IPS DF 4.7 (cell line): ENCODE data around the gene CNMD.

Source experiments
- DNase-seq: peaks from one replicate; pipeline ENCODE4 v3.0.0-alpha.2; 2013; ENCODE audit warnings: low spot score; ENCODE audit errors: extremely low read depth

CNMD gene

DNA sequence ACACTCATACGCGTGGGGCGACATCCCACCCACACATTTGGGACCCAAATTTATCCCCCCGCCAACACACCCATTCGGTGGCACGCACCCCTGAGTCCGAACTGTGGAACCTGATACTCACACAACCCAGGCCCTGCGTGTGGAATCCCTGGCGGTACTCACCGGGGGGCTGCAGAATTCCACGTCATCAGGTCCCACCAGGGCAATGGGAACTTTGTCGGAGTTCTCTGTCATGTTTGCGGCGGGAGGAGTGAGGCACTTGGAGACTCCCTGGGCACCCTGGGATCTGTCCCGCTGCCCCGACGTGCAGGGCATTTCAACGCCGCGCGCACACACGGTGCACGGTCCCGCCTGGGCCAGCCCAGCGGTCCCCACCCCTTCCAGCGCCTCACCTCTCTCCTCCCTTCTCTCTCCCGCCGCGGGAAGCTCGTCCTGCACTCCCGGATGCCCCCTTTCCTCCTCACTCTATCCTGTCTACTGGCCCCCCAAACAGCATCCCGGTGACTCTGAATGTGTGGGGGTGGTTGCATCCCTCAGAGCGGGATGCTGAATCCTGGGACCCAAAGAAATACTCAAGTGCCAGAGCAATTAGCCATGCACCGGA lies at the start of gene CNMD:
CNMD (minus strand) TSS at position 353 of the 604 bp plus-strand sequence; CDS start at position 234, 119 bp downstream.
- DNase-seq: no peak

DNA sequence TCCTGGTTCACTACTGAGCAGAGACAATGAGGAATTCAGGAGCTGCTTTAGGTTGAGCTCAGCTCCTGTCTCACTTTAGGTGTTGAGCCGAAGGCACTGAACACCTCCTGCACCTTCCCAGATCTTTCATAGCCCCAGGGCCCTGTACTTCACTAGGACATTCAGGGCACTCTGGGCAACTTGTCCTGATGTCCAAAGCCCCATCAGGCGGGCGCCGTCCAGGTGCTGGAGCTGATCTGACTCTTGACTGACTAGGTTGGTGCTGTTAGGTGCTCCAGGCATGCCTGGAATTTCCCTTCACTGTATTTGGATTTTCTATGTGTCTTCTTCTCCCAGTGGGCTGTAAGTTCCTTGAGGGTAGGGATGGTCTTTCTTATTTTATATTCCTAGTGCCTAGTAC lies 48.4 kb upstream of the CNMD start:
- DNase-seq: no peak

DNA sequence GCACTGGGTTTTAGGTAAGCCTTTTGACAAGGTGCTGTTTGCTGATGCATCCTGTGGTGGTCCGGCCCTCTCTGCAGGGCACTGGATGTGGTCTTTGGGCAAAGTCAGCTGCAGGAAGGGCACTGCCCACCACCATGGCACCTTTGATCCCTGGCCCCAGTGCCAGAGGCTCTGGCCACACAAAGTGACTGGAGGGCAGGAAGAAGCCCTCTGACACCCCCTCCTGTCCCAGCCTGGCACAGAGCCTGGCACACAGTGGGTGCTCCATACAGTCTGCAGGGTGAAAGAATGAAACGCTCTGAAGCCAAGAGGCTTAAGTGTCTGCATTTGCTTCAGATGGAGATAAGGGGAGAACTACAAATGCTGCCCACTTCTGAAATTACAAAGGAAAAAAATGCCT lies 47.6 kb upstream of the CNMD start:
- no peak for DNase-seq

DNA sequence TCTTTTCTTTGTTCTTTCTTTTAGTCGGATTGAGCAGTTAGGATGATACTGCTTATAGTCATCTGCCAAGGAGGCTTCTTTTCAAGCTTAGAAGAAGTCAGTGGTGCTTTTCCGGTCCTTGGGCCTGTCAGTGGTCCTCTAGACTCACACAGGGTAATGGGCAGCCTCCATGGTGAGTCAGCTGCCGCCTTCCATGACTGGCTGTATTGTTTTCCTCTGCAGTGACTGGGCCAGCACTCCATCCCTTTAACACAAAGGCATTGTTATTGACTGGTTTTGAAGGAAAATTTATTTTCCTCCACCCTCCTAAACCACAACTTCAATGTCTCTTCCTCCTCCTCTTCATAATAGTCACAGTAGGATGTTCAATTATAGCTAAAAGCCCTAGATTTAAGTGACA lies 47.1 kb upstream of the CNMD start:
- DNase-seq: no peak

DNA sequence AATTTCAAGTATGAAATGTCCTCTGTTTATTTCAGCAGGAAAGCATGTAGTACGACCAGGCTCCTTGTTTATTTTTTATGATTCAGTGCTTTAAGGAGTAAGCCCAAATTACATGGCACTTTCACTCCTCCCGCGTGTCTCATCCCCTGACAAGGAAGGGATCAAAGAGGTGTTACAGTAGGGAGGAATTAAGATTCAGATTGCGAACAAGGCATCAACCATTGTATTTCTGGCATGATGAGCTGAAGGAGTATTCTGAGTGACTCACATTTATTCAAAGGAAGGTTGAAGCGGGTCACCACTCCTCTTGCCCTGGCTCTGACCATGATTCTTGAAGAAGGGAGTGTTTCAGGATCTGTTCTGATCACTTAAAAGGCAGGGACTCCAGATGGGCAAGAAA lies 46.1 kb upstream of the CNMD start:
- no peak for DNase-seq

DNA sequence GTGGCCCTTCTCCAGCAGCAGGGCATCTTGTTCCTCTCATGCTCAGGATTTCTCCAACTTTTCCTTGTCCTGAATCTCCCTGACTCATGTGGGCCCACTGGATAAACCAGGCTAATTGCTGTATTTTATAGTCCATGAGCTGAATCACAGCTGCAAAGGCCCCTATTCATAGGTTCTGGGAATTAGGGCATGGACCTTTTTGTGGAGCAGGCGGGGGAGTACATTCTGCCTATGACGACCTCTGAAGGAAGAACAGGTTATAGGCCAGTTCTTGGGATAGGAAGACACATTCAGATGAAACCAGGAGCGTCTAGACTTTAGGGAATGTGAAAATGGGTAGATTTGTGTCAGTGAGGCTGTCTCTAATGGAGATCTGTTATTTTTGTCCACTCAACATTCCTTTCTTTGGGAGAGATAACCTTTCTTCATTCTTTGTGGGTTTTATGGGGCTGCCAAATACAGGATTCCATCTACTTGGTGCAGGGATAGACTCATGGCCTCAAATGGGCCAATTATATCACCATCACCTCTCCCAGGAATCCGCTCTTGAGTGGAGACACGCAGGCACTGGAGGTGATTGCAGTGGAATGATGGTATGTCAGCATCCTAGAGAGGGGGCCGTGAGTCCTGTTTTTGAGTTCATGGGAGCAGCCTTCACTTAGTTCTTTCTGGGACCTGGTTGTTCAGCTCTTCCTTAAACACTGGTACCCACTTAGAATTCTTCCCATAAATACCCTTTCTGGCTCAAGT lies 45.1 kb upstream of the CNMD start:
- no peak for DNase-seq

DNA sequence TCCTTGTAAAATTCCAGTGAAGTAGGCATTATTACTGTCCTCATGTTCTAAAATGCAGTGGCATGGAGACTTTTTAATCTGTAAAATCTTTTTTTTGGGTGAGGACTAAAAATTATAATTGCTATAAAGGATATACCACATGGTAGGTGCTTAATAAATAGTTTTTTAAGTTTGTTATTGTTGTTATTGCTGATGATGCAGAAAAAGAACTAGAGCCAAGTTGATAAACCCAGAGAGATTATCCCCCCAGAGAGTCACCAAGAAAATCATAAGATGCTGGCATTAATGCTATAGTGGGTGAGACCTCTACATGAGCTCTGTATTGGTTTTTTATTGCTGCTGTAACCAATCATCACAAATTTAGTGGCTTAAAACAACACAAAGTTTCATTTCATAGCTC lies 44.3 kb upstream of the CNMD start:
- no peak for DNase-seq

DNA sequence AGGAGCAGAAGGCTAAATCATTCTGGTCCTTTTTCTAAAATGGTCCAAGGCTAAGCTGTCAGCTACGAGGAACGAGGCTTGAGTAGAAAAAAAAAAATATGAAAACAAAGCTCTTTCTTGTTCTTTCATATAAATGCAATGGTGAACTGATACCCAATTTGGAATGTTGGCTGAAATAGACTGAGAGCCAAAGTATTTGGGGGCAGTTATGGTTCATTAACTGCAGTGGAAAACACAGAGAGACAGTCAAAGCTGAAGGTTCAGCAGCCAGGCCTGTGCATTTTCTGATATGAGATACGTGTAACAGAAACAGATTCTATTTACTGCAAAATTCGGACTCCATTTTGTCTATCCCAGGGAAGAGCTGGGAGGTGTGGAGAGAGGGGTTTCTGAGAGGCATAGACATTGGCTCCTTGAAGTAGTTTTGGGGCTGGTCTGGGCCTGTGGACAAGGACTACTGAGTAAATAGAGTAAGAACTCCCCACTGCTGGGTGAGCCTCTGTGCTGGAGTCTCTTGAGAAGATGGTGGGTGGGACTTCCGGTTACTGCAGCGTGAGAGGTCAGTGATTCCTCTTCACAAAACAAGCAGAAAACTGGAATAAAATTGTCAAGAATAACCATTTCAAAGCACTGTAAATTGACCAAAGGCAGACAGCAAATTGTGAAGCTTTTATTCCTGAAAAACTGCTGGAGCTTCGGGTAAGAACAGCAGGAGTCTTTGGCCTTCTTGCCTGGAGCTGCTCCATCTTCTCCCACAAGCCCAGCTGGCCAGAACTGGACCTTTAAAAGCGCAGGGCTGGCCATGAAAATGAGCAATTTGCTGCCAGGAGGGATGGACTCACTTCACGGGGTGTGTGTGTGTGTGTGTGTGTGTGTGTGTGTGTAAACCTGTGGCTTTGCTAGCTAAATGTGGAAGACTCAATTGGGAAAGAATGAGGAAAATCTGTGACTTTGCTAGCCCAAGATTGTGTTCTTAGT lies 43.1 kb upstream of the CNMD start:
- DNase-seq: no peak

DNA sequence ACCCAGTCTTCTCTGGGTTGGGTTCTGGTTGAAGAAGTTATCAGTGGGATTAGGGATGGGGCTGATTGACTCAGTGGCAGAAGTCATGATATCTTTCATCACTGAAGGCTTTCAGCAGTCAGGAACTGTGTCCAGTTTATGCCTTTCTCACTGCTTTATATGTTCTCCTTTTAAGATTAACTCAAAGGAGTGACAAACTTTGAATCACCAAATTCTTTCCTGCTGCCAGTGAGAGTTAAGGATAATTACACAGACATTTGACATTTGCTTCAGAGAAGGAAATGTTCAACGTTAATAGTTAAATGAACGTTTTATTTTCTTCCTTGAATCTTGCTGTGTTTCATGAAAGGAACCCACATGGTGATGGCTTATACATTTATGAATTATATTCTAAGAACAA lies 41.0 kb upstream of the CNMD start:
- no peak for DNase-seq

DNA sequence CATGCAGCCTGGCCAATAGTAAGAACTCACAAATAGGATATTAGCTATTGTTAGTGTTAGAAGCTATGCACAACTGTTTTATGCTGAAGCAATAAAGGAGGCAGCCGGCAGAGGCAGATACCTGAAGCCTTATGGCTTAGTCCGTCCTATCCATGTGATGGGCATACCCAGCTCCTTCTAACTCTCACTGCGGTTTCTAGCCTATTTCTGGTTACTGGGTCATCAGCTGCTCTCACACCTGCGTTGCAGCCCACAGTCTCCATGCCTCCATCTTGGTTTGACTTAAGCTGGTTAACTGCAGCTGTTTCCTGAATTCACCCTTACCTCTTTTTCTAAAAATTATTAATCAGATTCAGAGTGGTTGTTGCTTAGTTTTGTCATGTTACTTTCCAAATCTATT lies 40.5 kb upstream of the CNMD start:
- DNase-seq: no peak

DNA sequence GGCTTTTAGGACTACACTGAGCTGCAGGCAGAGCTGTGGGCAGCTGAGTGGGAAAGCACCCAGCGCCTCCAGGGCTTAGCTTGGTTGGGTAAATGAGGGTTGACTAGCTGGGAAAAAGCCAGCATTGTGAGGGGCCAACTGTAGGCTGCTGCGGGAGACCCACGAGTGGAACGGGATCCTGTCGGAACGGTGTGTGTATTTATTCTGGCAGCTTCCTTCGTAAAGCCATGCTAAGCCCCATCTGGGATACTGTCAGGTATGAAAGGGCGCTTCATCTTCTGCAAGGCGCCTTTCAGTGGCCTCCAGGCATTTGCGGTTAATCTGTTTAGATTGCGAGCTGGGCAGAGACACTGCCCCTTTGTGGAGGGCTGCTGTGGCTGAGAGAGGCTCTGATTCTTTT lies 39.5 kb upstream of the CNMD start:
- no peak for DNase-seq

DNA sequence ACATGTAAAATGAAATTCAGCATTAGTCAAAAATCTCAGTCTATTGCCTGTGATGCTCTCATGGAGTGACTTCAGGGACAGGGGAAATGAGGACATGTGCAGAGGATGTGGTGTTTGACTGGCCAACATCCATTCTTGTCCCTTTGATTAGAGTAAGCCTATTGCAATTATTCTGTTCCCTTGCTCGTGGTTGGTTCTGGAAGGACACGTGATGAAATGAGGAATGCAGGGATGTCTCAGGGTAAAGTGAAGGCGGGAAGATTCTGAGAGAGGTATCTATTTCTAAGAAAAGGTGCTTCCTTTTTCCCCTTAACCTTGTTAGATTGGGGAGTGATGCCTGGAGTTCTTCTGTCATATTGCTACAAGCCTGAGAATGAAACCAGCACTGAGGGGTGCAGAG lies 37.1 kb upstream of the CNMD start:
- DNase-seq: no peak

DNA sequence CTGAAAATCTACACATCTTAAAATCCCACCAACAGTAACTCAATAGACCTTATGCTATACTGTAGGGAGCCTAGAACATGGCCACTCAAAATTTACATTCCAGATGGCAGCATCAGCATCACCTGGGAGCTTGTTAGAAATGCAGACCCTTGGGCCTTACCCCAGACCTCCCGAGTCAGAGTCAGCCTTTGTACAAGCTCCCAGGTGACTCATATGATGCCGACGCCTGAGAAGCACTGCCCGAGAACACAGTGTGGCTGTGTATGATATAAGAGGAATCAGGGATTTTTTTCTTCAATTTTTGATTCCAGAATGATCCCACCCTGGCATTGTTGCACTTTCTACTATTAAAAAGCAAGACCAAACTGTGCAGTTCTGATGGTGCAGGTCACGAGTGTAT lies 35.9 kb upstream of the CNMD start:
- DNase-seq: no peak

DNA sequence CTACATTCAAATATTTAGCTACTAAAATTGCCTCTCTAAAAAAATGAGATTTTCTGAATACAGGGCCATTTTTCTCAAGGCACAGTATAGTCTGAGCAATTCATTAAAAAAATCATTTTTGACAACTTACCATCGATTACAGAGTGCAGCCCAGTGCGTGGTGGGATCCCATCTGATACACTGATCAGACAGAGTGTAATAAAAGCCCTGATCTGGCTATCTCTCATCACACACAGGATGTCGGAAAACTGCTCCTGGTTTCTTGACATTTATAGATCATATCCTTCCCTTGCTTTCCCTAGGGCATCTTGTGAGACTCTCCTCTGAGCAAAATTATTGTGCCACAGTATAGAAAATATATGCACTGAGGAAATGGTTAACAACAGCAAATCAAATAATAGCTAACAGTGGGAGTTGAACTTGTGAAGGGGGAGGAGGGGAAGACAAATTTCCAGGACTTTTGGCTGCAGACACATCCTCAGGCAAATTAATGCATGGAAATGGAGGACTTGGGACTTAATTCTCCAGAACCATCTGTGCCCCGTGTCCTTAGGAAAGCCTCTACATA lies 28.4 kb upstream of the CNMD start:
- DNase-seq: no peak

DNA sequence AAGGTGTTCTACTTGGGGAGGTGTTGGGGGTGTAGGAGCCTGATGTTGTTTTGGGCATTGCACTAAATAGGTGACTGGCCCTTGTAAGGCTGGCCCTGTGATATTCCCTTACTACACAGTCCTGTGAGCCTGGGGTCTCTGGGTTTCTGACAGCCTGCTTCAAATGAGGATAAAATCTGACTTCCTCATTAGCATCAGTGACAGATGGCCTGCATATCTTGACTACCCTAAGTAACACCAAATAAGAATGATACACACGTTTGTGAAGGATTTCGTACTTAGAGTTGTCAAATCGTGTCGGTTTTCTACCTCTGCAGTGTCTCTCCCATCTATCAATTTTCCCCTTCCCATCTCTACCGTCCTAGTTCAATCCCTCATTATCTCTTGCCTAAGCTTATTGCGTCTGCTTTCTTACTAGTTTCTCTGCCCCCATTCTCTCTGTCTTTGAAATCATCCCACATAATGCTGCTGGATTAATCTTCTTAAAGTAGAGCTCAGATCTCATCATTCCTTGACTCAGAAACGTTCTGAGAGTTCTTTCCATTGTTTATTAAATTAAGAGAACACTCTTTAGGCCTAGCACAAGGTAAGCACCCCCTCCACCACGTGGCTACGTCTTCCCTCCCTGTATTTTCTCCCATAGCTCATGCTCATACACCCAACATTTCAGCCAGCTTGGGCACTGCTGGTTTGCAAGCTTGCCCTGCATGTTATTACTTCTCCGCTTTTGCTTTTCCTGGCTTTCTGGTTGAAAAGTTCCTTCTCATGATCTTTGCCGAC lies 26.2 kb upstream of the CNMD start:
- no peak for DNase-seq

DNA sequence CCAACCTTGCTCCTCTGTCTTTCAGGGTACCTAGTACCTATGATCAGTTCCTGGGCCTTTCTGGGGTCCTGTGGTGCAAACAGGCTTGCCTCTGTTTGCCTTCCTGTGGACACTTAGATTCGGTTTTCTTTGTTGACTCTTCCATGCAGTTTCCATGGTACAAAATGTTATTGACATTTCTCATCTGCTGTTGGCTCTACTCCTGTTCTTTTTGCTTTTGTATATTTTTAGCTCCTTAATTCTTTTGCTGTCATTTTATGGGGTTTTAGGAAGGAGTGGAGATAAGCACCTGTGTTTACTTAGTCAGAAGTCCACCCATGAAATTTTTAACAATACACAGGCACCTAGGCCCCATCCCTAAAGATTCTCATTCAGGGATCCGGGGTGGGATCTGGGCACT lies 20.5 kb upstream of the CNMD start:
- no peak for DNase-seq

DNA sequence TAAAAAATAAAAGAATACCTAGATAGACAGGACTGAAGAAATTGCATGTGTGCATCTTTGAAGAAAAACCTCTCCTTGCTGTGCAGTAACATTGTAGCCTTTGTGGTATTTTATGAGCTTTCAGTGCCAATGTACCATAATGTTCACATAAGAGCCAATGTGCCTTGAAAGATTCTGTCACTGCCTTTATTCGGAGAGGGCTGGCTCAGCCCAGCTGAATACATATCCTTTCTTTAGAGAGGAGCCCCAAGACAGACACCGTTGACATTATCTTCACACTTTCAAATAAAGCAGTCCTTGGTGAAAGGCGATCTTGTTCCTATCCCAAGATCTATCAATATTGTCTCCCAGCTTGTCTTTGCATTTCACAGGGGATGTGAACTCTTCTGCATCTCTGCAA lies 18.5 kb upstream of the CNMD start:
- DNase-seq: no peak

DNA sequence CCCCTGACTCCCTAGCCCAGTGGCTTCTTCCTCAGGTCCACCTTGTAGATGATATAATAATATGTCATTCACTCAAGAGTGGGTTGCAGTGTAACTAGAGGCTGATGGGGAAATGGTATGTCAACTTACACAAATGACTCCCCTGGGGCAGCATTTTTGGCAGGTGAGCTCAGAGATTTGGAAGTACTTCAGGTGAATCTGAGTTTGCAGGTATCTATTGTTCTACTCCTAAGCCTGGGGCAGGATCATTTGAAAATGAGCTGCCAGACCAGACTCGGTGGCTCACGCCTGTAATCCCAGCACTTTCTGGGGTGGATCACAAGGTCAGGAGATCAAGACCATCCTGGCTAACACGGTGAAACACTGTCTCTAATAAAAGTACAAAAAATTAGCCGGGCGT lies 11.6 kb upstream of the CNMD start:
- DNase-seq: no peak

DNA sequence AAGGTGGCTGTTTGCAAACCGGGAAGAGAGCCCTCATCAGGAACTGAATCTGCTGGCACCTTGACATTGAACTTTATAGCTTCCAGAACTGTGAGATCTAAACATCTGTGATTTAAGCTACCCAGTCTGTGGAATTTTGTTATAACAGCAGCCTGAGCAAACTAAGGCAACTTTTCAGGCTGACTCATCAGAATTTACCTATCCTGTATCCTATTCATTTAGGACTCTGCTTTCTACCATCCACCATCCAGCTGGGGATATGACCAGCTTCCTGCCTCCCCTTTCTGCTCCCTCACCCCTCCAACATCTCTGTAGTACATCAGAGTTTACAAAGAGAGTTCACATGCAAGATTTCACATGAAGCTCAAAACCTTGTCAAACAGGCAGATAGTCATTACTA lies 11.1 kb upstream of the CNMD start:
- no peak for DNase-seq

DNA sequence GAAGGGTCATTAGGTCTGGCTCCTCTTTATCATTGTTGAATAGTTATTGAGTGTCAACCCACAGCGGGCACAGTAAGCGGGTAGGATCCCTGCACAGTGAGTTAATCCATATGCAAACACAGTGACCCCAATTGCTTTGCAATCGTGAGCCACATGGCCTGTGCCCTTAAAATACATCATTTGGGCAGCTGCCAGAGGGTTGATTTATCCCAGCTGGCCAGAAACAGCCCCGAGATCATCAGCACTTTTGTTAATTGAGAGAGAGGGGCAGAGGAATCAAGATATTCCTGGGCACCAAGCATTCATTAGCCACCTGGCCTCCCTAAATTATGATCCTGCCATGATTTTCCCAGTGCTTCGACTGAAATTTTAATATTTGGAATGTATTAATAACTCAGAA lies 9.8 kb upstream of the CNMD start:
- no peak for DNase-seq

DNA sequence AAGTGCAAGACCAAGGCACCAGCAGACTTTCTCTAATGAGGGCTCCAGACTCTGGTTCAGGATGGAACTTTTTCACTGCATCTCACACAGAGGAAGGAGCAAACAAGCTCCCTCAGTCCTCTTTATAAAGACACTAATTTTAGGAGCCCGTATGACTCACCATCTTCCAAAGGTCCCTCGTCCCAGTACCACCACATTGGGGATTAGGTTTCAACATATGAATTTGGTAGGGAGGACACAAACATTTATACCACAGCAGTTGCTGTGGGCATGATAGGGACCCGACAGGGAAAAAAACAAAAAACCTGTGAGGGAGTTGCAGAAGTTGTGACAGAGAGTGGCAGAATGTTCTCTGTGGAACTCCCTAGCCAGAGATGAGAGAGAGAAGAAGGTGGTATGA lies 6.5 kb upstream of the CNMD start:
- no peak for DNase-seq
